ENCODE measurements around the gene PODXL.

The PODXL gene

GRCh38 chr7:131564640-131565039 lies 8.2 kb upstream of the PODXL start:
- no peak for DNase-seq (ENCODE audit: low read depth in 3 of 3)

GRCh38 chr7:131563918-131564317 lies 7.5 kb upstream of the PODXL start:
- DNase-seq (ENCODE audit: low read depth in 3 of 3): no peak

GRCh38 chr7:131562941-131563340 lies 6.5 kb upstream of the PODXL start:
- DNase-seq (ENCODE audit: low read depth in 3 of 3): no peak

GRCh38 chr7:131560061-131560460 lies 3.6 kb upstream of the PODXL start:
- no peak for DNase-seq (ENCODE audit: low read depth in 3 of 3)

- DNase-seq (ENCODE audit: low read depth in 3 of 3): no peak
Observed at GRCh38 chr7:131557652-131558385, 1.4 kb upstream of the PODXL start.

GRCh38 chr7:131556909-131557651 lies 652 bp upstream of the PODXL start:
- DNase-seq (ENCODE audit: low read depth in 3 of 3): no peak

GRCh38 chr7:131555552-131556052 lies 826 bp downstream of the PODXL start:
- no peak for DNase-seq (ENCODE audit: low read depth in 3 of 3)

- no peak for DNase-seq (ENCODE audit: low read depth in 3 of 3)
Observed at GRCh38 chr7:131554880-131555516, 1.4 kb downstream of the PODXL start.

- DNase-seq (ENCODE audit: low read depth in 3 of 3): no peak
Observed at GRCh38 chr7:131553931-131554330, 2.5 kb downstream of the PODXL start.

- no peak for DNase-seq (ENCODE audit: low read depth in 3 of 3)
Observed at GRCh38 chr7:131552053-131552452, 4.4 kb downstream of the PODXL start.

GRCh38 chr7:131550846-131551245 lies 5.6 kb downstream of the PODXL start:
- DNase-seq (ENCODE audit: low read depth in 3 of 3): no peak

GRCh38 chr7:131548371-131548770 lies 8.1 kb downstream of the PODXL start:
- no peak for DNase-seq (ENCODE audit: low read depth in 3 of 3)

- no peak for DNase-seq (ENCODE audit: low read depth in 3 of 3)
Observed at GRCh38 chr7:131547589-131547988, 8.8 kb downstream of the PODXL start.

- no peak for DNase-seq (ENCODE audit: low read depth in 3 of 3)
Observed at GRCh38 chr7:131546583-131547141, 9.8 kb downstream of the PODXL start.

- no peak for DNase-seq (ENCODE audit: low read depth in 3 of 3)
Observed at GRCh38 chr7:131546126-131546525, 10.3 kb downstream of the PODXL start.

- DNase-seq (ENCODE audit: low read depth in 3 of 3): no peak
Observed at GRCh38 chr7:131544449-131545301, 11.8 kb downstream of the PODXL start.

- DNase-seq (ENCODE audit: low read depth in 3 of 3): no peak
Observed at GRCh38 chr7:131544021-131544420, 12.4 kb downstream of the PODXL start.

- DNase-seq (ENCODE audit: low read depth in 3 of 3): no peak
Observed at GRCh38 chr7:131543298-131543697, 13.1 kb downstream of the PODXL start.

- no peak for DNase-seq (ENCODE audit: low read depth in 3 of 3)
Observed at GRCh38 chr7:131540491-131541162, 15.8 kb downstream of the PODXL start.

- DNase-seq (ENCODE audit: low read depth in 3 of 3): no peak
Observed at GRCh38 chr7:131538813-131539179, 17.6 kb downstream of the PODXL start.

Measured in stimulated activated CD4-positive, alpha-beta T cell treated with anti-CD3 and anti-CD28 coated beads, TNF-alpha, amount 100 ng/mL, for 4 hours (primary cell).